Measurements from ENCODE around the gene PSMB7. TPM values are rescaled to one million over a fixed set of nuclear protein-coding genes. Genes with fewer than 3 reads are reported as not detected.

PSMB7 gene
- total and polyA plus RNA-seq, 5 experiments from 2014 or later = 63.6 to 187 (median 173) TPM

DNA sequence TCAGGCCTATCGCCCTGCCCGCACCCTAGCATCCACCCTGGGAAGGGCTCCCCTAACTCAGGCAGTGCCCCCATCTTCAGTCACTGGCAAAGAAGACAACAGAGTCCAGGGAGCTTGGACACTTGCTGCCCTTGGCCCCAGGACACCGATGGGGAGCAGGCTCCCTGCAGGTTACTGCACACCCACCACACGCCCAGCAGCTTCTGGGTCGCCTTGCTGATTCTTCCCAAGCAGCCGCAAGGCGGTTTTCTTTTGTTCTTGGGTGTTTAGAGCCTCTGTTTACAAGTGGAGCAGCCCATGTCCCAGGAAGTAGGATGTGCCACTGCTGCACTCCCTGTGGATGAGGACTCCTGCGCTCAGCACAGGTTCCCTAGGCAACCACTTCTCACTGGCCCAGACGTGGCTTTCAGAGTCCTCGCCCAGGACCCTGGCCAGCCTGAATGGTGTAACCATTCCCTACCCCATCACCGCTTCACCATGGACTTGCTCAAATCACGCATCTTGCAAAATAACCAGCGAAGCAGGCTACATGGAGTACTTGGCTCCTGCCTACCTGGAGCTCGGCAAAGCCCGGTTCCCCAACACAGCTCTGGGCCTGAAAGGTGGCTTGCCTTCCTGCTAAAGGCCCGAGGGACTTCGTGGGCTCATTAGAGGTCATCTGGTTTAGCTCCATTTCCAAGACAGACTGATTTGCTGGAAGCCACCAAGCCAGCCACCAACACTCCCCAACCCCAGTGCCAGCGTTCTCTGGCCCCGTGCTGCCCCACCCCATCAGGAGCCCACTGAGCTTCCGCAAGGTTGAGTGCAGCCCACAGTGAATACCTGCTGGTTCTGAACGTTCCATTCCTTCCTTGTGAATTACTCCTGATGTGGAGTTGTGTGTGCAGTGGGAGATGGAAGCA is 60.0 kb downstream of the PSMB7 start:
- Mint-ChIP-seq H3K4me1 (peaks cover 18 to 38% (median 29%) of the 10 kb centered on the region in 4 donors), H3K9me3 (no peaks in the 10 kb centered on the region), H3K27ac (peak overlapping the region in 2 of 10 donors; percentile 52 to 91), H3K27me3 (no peaks in the 10 kb centered on the region), H3K36me3 (peaks cover 3 to 59% (median 11%) of the 10 kb centered on the region in 3 donors), H3K4me3 (no peak overlapping the region)
- POLR2A ChIA-PET = no interaction called here
- ATAC-seq (no peak), DNase-seq (no peak)

DNA sequence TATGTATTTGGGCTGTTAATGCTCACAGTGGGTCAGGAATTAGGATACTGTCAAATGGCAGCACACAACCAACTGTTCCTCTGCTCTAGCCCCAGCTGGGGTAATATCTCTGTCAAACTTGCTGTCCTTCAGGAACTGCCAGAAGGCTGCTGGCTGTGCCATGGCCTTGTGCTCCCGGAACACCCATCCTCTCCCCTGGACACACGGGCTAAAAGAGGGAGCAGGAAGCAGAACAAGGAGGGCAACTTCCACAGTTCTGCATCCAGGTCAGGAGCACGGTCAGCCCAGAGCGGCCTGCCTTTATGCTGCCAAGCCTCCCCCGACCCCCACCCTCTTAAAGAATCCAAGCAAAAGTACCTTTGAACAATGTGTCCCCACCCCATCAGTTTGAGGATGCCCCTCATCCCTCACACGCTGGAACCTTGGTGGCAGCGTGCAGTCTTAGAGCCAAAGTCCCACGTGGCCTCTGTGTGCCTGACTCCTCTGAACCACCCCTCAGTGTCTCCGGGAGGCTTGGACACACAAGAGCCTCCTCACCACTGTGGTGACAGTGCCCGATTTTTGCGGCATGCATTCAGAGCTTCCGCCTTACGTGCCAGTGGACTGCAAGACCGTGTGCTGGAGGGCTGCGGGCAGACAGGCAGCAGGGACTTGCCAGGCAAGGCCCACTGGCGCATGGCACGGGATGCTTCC is 60.8 kb downstream of the PSMB7 start:
- peaks cover 3 to 59% (median 11%) of the 10 kb centered on the region in 3 donors for H3K36me3 Mint-ChIP-seq
- peak overlapping the region in 3 of 10 donors; percentile 34 to 79 (median 34) for H3K27ac Mint-ChIP-seq
- POLR2A ChIA-PET = no interaction called here

DNA sequence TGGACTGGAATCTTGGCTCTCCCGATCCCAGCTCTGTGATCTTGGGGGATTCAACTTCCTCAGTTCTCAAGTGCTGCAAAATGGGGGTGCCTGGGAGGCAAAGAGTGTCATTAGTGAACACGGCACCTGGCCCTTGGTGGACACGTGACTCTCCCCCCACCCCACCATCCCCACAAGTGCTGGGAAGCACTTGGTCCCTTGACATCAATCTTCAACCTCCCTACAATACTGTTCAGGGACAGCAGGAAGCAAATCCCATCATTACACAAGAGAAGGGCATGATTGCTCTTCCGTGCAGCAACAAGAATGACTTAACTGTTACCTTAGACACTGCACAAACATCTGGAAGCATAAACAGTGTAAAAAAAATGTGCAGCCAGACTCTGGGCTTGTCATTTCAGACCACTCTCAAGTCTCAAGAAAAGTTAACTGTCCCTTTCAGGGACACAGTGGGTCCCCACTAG is 61.4 kb downstream of the PSMB7 start:
- Mint-ChIP-seq H3K9me3 (no peaks in the 10 kb centered on the region), H3K27me3 (no peaks in the 10 kb centered on the region), H3K4me1 (peaks cover 11 to 26% (median 19%) of the 10 kb centered on the region in 4 donors), H3K36me3 (peaks cover 3 to 61% (median 11%) of the 10 kb centered on the region in 3 donors), H3K4me3 (no peak overlapping the region), H3K27ac (no peak overlapping the region)
- POLR2A ChIA-PET = interaction anchor here (0.6 kb wide), 1 partner anchor 978 kb away, joined by 3 read pairs; no protein-coding TSS in a partner anchor
- no peak for DNase-seq
- ATAC-seq = no peak

More for the DNA sequence above, 60.8 kb downstream of the PSMB7 start:
- Mint-ChIP-seq H3K4me1 (peaks cover 12 to 31% (median 22%) of the 10 kb centered on the region in 4 donors), H3K27me3 (no peaks in the 10 kb centered on the region), H3K9me3 (no peaks in the 10 kb centered on the region), H3K4me3 (no peak overlapping the region)
- DNase-seq (no peak), ATAC-seq (no peak)

DNA sequence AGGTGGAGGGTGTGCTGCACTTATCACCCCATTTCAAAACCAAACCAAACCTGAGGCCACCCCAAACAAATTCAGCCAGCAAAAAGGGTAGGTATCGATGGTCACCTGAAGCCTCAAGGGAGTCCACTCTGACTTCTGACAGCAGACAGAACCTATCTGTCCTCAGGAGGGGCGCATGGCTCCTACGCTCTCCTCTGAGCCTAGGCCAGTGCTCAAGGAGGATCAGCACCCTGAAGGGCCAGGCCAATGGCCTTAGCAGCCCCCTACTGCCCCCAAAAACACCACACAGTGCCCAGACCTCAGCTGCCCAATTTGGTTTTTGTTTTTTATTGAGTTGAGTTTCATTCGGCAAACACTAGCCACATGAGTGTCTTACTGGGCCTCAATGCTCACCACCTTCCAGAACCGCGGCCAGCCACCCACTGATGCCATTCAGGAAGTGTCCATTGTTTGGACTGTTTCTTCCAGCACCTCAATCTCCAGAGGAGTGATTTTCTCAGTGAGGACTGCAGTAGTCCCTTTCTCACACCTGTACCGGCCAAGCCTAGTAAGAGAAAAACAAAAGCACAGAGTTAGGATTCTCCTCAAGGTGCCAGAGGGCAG is 62.0 kb downstream of the PSMB7 start:
- Mint-ChIP-seq H3K9me3 (no peaks in the 10 kb centered on the region), H3K27me3 (no peaks in the 10 kb centered on the region), H3K27ac (no peak overlapping the region), H3K4me1 (peaks cover 7 to 20% (median 13%) of the 10 kb centered on the region in 4 donors), H3K4me3 (no peak overlapping the region), H3K36me3 (peaks cover 3 to 66% (median 11%) of the 10 kb centered on the region in 3 donors)
- POLR2A ChIA-PET = interaction anchor here (0.6 kb wide), 1 partner anchor 978 kb away, joined by 3 read pairs; no protein-coding TSS in a partner anchor
- ATAC-seq (no peak), DNase-seq (no peak)

DNA sequence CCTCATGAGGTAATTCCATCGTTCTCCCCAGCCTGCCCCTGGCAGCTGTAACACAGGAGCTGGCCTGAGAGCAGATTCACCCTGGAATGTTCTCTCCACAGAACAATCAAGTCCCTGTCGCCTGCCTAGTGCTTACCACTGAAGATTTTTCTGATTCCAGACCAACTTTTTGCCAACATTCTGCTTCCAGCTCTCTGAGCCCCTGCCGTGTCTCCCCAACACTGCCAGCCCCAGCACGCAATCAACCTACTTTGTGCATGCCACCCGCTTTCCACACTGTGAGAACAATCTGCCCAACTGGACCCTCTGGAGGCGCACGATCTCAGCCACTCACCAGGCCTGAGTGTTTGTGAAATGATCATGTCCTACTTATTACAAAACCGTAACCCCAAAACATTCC is 62.6 kb downstream of the PSMB7 start:
- H3K4me3 Mint-ChIP-seq = no peak overlapping the region
- POLR2A ChIA-PET = no interaction called here
- DNase-seq = no peak
- H3K27me3 Mint-ChIP-seq = no peaks in the 10 kb centered on the region
- peaks cover 3 to 68% (median 11%) of the 10 kb centered on the region in 3 donors for H3K36me3 Mint-ChIP-seq
- peak overlapping the region in 1 of 10 donors; percentile 66 for H3K27ac Mint-ChIP-seq
- H3K9me3 Mint-ChIP-seq = no peaks in the 10 kb centered on the region
- ATAC-seq = no peak
- peaks cover 6 to 13% (median 9%) of the 10 kb centered on the region in 4 donors for H3K4me1 Mint-ChIP-seq

DNA sequence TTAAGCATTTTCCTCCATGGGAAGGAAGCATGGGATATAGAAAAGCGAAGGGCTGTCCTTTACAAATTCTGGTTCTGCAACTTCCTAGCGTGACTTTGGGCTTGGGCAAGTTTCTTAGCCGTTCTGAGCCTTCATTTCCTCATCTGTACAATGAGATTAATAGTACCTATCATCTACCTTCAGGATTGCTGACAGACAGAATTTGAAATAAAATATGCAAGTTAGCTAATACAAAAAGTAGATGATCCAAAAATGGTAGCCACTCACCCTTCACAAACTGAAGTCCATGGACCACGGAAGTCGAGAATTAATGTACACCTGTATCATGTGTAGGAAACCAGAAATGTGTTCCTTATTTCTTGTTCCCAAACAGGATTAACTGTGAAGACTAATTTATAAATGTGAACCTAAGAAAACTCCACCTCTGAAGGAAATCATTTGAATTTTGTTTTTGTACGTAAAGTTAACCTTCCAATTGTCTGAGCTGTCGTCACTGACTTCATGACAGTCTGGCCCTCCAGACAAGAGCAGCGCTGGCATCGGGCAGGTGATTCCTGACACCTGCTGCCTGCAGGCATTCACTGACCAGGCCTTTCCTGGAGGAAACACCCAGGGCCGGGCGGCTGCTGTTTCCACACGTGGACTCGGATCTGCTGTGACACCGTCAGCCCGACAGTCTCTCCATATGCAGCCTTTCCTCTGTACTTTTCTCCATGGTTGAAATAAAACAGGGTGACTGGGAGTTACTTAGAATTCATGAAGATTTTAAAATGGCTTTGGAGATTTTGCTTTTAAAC is 63.4 kb downstream of the PSMB7 start:
- ATAC-seq (no peak), DNase-seq (no peak)
- H3K36me3 Mint-ChIP-seq = peaks cover 3 to 61% (median 11%) of the 10 kb centered on the region in 3 donors
- H3K27me3 Mint-ChIP-seq = no peaks in the 10 kb centered on the region
- H3K9me3 Mint-ChIP-seq = no peaks in the 10 kb centered on the region
- H3K4me1 Mint-ChIP-seq = peaks cover 0 to 6% (median 2%) of the 10 kb centered on the region in 4 donors
- no peak overlapping the region for H3K4me3 Mint-ChIP-seq
- POLR2A ChIA-PET = no interaction called here
- H3K27ac Mint-ChIP-seq = peak overlapping the region in 1 of 10 donors; percentile 57

DNA sequence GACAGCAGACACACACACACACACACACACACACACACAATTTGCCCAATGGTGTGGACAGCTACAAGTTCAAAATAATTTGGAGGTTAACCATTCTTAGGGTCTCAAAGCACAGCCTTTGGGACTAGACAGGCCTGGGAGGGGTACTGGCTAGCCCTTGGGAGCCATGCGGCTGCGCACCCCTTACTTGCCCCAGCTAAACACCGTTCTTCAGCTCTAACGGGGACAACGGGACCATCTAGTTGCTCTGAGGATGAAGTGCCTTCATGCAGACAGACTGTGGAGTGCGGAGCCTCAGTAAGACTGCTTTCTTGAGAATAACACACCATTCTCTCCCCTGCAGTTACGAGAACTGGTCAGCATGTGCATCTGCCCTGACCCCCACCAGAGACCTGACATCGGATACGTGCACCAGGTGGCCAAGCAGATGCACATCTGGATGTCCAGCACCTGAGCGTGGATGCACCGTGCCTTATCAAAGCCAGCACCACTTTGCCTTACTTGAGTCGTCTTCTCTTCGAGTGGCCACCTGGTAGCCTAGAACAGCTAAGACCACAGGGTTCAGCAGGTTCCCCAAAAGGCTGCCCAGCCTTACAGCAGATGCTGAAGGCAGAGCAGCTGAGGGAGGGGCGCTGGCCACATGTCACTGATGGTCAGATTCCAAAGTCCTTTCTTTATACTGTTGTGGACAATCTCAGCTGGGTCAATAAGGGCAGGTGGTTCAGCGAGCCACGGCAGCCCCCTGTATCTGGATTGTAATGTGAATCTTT is 64.6 kb downstream of the PSMB7 start:
- Mint-ChIP-seq H3K27me3 (no peaks in the 10 kb centered on the region), H3K4me1 (peaks cover 0 to 4% (median 0%) of the 10 kb centered on the region in 4 donors), H3K27ac (peak overlapping the region in 1 of 10 donors; percentile 29), H3K36me3 (peaks cover 3 to 49% (median 11%) of the 10 kb centered on the region in 3 donors), H3K4me3 (peak overlapping the region in 1 of 10 donors; percentile 33), H3K9me3 (no peaks in the 10 kb centered on the region)
- ATAC-seq (no peak), DNase-seq (no peak)
- POLR2A ChIA-PET = no interaction called here

DNA sequence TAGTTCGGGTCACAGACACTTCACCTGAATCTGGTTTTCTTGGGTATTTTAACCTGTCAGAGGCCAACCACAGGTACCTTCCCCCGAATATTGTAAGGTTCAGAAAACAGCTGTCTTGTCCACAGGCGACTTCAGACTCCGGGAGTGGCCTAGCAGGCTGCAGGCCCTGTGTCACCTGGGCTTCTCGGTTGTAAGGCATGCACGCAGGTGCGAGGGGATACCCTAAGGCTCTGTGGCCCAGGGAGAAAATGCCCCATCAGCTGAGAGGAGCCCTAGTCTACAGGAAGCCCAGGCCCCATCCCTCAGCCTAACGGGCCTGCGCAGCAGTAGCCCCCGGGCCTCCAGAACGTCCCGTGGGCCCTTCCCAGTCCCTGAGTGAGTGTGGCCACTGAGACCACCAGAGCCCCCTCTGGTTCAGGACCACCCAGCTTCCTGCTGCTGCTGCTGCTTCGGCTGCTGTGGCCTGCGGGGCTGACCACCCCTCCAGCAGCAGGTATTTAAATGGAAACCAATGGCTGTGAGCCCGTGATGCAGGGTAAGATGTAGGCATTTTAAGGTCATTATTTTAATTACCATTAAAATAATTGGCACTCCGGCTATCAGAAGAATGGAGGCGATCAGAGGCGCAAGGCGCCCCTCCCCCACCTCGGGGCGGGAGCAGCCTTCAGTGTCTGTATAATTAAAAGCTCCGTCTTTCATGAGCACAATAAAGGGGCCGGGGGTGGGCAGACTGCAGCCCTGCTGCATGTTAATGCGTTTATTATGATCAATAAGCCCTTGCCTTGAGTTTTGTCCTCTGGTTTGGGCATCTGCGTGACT is 65.4 kb downstream of the PSMB7 start:
- POLR2A ChIA-PET = no interaction called here
- H3K36me3 Mint-ChIP-seq = peaks cover 3 to 49% (median 11%) of the 10 kb centered on the region in 3 donors
- no peaks in the 10 kb centered on the region for H3K9me3 Mint-ChIP-seq
- no peaks in the 10 kb centered on the region for H3K27me3 Mint-ChIP-seq
- H3K4me3 Mint-ChIP-seq = no peak overlapping the region
- H3K27ac Mint-ChIP-seq = no peak overlapping the region
- ATAC-seq = no peak
- DNase-seq = no peak
- H3K4me1 Mint-ChIP-seq = peaks cover 0 to 4% (median 0%) of the 10 kb centered on the region in 4 donors

DNA sequence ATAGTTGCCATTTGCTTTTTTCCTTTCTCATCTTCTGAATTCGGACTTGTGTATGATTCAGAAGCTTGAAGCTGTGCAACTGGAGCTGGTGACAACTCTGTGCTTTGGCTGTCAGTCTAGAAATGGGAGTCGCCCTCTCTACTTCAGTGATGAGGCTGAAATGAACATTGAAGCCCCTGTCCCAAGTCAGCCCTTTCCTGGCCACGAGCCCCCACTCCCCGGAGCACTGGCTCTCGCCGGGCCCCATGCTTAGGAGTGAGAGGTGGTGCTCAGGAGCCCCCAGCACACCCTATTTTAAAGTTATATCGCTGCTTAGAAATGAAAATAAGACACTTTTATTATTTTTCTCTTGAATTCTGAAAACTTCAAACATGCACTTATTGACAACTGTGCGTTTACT is 66.0 kb downstream of the PSMB7 start:
- POLR2A ChIA-PET = no interaction called here
- no peaks in the 10 kb centered on the region for H3K27me3 Mint-ChIP-seq

DNA sequence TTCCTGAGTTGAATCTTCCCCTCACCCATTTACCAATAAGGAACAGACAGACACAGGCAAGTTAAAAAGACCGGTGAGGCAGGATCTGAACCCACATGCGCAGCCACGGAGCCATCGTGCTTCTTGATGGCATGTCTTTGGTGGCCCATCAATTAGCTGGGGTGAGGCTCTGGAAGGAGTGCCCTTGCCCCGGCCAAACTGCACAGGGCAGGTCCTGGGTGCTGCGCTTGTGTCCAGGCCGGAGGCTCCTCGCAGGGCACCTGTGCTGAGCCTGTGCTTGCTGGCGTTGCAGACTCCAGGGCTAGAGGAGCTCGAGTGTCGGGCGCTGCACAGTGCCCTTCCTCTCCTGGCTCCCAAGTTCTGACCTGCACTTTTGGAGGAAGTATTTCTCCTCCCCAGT is 66.4 kb downstream of the PSMB7 start:
- ATAC-seq = no peak
- DNase-seq = no peak
- Mint-ChIP-seq H3K4me1 (no peaks in the 10 kb centered on the region), H3K27me3 (no peaks in the 10 kb centered on the region), H3K9me3 (no peaks in the 10 kb centered on the region), H3K27ac (no peak overlapping the region), H3K4me3 (no peak overlapping the region), H3K36me3 (peaks cover 3 to 40% (median 8%) of the 10 kb centered on the region in 3 donors)
- POLR2A ChIA-PET = no interaction called here

More for the DNA sequence above, 66.0 kb downstream of the PSMB7 start:
- H3K36me3 Mint-ChIP-seq = peaks cover 3 to 43% (median 8%) of the 10 kb centered on the region in 3 donors
- no peak overlapping the region for H3K27ac Mint-ChIP-seq
- no peak overlapping the region for H3K4me3 Mint-ChIP-seq
- no peak for ATAC-seq
- DNase-seq = no peak
- no peaks in the 10 kb centered on the region for H3K9me3 Mint-ChIP-seq
- H3K4me1 Mint-ChIP-seq = peaks cover 0 to under 1% (median 0%) of the 10 kb centered on the region in 4 donors

DNA sequence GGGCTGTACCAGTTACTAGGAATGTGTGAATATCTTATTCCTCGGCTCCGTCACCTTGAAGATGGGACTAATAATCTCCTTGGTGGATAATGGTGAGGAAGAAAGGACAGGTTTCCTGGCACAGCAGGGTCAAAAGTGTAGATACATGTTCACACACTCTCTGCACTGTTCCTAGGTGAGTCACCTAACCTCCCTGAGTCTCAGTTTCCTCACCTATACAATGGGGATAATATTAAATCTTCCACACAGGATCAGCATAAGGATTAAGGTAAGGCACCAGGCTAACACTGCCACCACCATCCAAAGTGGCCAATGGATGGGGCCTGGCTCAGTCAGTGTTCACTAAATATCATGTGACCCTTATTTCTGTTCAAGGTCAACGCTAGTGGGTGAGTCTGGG is 66.9 kb downstream of the PSMB7 start:
- Mint-ChIP-seq H3K4me3 (no peak overlapping the region), H3K36me3 (peaks cover 3 to 36% (median 8%) of the 10 kb centered on the region in 3 donors), H3K9me3 (no peaks in the 10 kb centered on the region), H3K27me3 (no peaks in the 10 kb centered on the region), H3K27ac (no peak overlapping the region), H3K4me1 (no peaks in the 10 kb centered on the region)
- no peak for ATAC-seq
- no peak for DNase-seq
- POLR2A ChIA-PET = no interaction called here

Data from naive thymus-derived CD8-positive, alpha-beta T cell (primary cell).